H1 (cell line): Measurements from ENCODE around the gene QSER1. TPM values are rescaled to one million over a fixed set of nuclear protein-coding genes. Genes with fewer than 3 reads are reported as not detected.

ENCODE experiments used
- CTCF ChIA-PET: fragments of 300-600 bp; sonication (Branson Sonifier 250); formaldehyde crosslinking; loops from one replicate; lab custom pipeline; 2021; ENCODE audit not compliant: partially characterized antibody; lab: Charles Lee
- POLR2A ChIA-PET: fragments of 300-600 bp; sonication (Branson Sonifier 250); formaldehyde crosslinking; loops from one replicate; lab custom pipeline; 2021; ENCODE audit warnings: inconsistent platforms; ENCODE audit not compliant: partially characterized antibody; lab: Charles Lee
- DNase-seq, 2 experiments: peaks; one replicate each; pipeline versions ENCODE4 v3.0.0 to v3.0.0-alpha.2; 2010 to 2022; ENCODE audit warnings: low spot score in 2 of 2, low read depth in 1 of 2, mixed read lengths in 1 of 2
- FAIRE-seq: peaks from 2 replicates; lab custom pipeline; 2011; peaks lifted over from hg19 to GRCh38; lab: Jason Lieb, UNC
- H2AFZ ChIP-seq: 2 replicates; pipeline ENCODE4 v1.8.1; 2012; ENCODE audit warnings: low read length, inconsistent platforms
- H2AK5ac ChIP-seq: 2 replicates; pipeline ENCODE4 v1.6.1; 2013; ENCODE audit warnings: low read depth, low read length
- H2BK120ac ChIP-seq: replicated peaks from 2 replicates; pipeline ENCODE3; 2013; ENCODE audit warnings: low read depth, low read length, inconsistent platforms
- H2BK12ac ChIP-seq: 2 replicates; pipeline ENCODE4 v1.6.1; 2013; ENCODE audit warnings: low read depth, low read length
- H2BK15ac ChIP-seq: 2 replicates; pipeline ENCODE4 v1.6.1; 2013; ENCODE audit warnings: low read length
- H2BK20ac ChIP-seq: 2 replicates; pipeline ENCODE4 v1.6.1; 2013; ENCODE audit warnings: low read length
- H2BK5ac ChIP-seq: 2 replicates; pipeline ENCODE4 v1.6.1; 2013; ENCODE audit warnings: low read depth, low read length
- H3K14ac ChIP-seq: 2 replicates; pipeline ENCODE4 v1.6.1; 2013; ENCODE audit warnings: inconsistent platforms; ENCODE audit not compliant: insufficient read length
- H3K18ac ChIP-seq: 2 replicates; pipeline ENCODE4 v1.6.1; 2013; ENCODE audit warnings: low read length; ENCODE audit errors: extremely low read depth
- H3K23ac ChIP-seq: 2 replicates; pipeline ENCODE4 v1.6.1; 2013; ENCODE audit warnings: inconsistent platforms; ENCODE audit not compliant: insufficient read length
- H3K23me2 ChIP-seq: 2 replicates; pipeline ENCODE4 v1.6.1; 2013; ENCODE audit warnings: low read depth, low read length
- H3K27ac ChIP-seq: 2 replicates; pipeline ENCODE4 v1.6.1; 2011; ENCODE audit warnings: low read depth, low read length, inconsistent platforms
- H3K27me3 ChIP-seq, 4 experiments: replicated peaks in 1 of 4; 1 replicate in 1 of 4; 2 replicates in 3 of 4; pipeline versions ENCODE4 v1.6.1 to v1.8.1; 2011 to 2013; ENCODE audit warnings: low read length in 3 of 4, mild to moderate bottlenecking in 3 of 4, inconsistent platforms in 2 of 4, mixed read lengths in 2 of 4, moderate library complexity in 1 of 4; ENCODE audit not compliant: control insufficient read depth in 3 of 4, insufficient read depth in 3 of 4; ENCODE audit errors: extremely low read depth in 1 of 4
- H3K36me3 ChIP-seq, 4 experiments: 2 replicates each; pipeline versions ENCODE4 v1.6.1 to v1.8.1; 2011 to 2013; ENCODE audit warnings: mild to moderate bottlenecking in 4 of 4, low read length in 3 of 4, moderate library complexity in 2 of 4, control low read depth in 1 of 4, inconsistent platforms in 1 of 4; ENCODE audit not compliant: insufficient read depth in 4 of 4, control insufficient read depth in 2 of 4
- H3K4ac ChIP-seq: replicated peaks from 2 replicates; pipeline ENCODE3; 2013; ENCODE audit warnings: low read length, low read depth, mixed read lengths, inconsistent platforms; ENCODE audit not compliant: insufficient read length
- H3K4me1 ChIP-seq, 4 experiments: replicated peaks in 1 of 4; 1 replicate in 1 of 4; 2 replicates in 3 of 4; pipeline versions ENCODE4 v1.6.1 to v1.8.1; 2011 to 2013; ENCODE audit warnings: low read length in 3 of 4, inconsistent platforms in 2 of 4, mixed read lengths in 1 of 4; ENCODE audit not compliant: insufficient read depth in 4 of 4, control insufficient read depth in 3 of 4
- H3K4me2 ChIP-seq, 2 experiments: 2 replicates each; pipeline versions ENCODE4 v1.6.1 to v1.8.1; 2011 to 2013; ENCODE audit warnings: low read depth in 2 of 2, low read length in 2 of 2, control low read depth in 1 of 2, inconsistent platforms in 1 of 2, mild to moderate bottlenecking in 1 of 2; ENCODE audit not compliant: insufficient read depth in 1 of 2
- H3K4me3 ChIP-seq, 4 experiments: fragments of 200-600, 300-600 bp in 1 of 4; sonication (generic), shearing (Covaris generic), sonication (Bioruptor Twin) in 1 of 4; 2 replicates each; pipeline versions ENCODE4 v1.5.1 to v1.8.1; 2011 to 2016; ENCODE audit warnings: low read length in 4 of 4, low read depth in 3 of 4, control low read depth in 2 of 4, inconsistent platforms in 2 of 4, mild to moderate bottlenecking in 2 of 4, mixed read lengths in 1 of 4, moderate library complexity in 1 of 4; ENCODE audit not compliant: insufficient read depth in 2 of 4; ENCODE audit errors: extremely low read depth in 1 of 4
- H3K56ac ChIP-seq: replicated peaks from 2 replicates; pipeline ENCODE3; 2013; ENCODE audit warnings: low read depth, mild to moderate bottlenecking, mixed read lengths, low read length, inconsistent platforms; ENCODE audit not compliant: insufficient read length
- H3K79me1 ChIP-seq: 2 replicates; pipeline ENCODE4 v1.6.1; 2013; ENCODE audit warnings: low read depth, low read length, control low read depth
- H3K79me2 ChIP-seq, 2 experiments: 2 replicates each; pipeline versions ENCODE4 v1.6.1 to v1.8.1; 2012 to 2013; ENCODE audit warnings: low read length in 2 of 2, mild to moderate bottlenecking in 2 of 2, inconsistent platforms in 1 of 2; ENCODE audit not compliant: insufficient read depth in 2 of 2, control insufficient read depth in 1 of 2
- H3K9ac ChIP-seq, 4 experiments: replicated peaks in 1 of 4; 1 replicate in 1 of 4; 2 replicates in 3 of 4; pipeline versions ENCODE4 v1.6.1 to v1.8.1; 2011 to 2013; ENCODE audit warnings: low read depth in 3 of 4, low read length in 3 of 4, control low read depth in 2 of 4, mild to moderate bottlenecking in 2 of 4, moderate library complexity in 2 of 4, inconsistent platforms in 1 of 4; ENCODE audit errors: extremely low read depth in 1 of 4
- H3K9me3 ChIP-seq, 2 experiments: 2 replicates each; pipeline versions ENCODE4 v1.6.1 to v1.8.1; 2012 to 2013; ENCODE audit warnings: mild to moderate bottlenecking in 2 of 2, moderate library complexity in 2 of 2, control low read depth in 1 of 2, inconsistent platforms in 1 of 2, low read depth in 1 of 2, low read length in 1 of 2, mixed read lengths in 1 of 2; ENCODE audit not compliant: insufficient read depth in 2 of 2
- H4K20me1 ChIP-seq, 2 experiments: replicated peaks in 1 of 2; 2 replicates each; pipeline versions ENCODE3 to v1.8.1; 2011 to 2013; ENCODE audit warnings: inconsistent platforms in 2 of 2, low read length in 2 of 2, mild to moderate bottlenecking in 1 of 2; ENCODE audit not compliant: insufficient read depth in 2 of 2, control insufficient read depth in 1 of 2
- H4K5ac ChIP-seq: 2 replicates; pipeline ENCODE4 v1.6.1; 2013; ENCODE audit warnings: low read length, low read depth, mixed read lengths, inconsistent platforms; ENCODE audit not compliant: insufficient read length
- H4K8ac ChIP-seq: 2 replicates; pipeline ENCODE4 v1.8.0; 2013; ENCODE audit warnings: mild to moderate bottlenecking, moderate library complexity, low read length, inconsistent platforms; ENCODE audit not compliant: insufficient read depth; ENCODE audit errors: extremely low read depth
- H4K91ac ChIP-seq: replicated peaks from 2 replicates; pipeline ENCODE3; 2013; ENCODE audit warnings: low read length, mixed read lengths, inconsistent platforms; ENCODE audit not compliant: insufficient read length
- ASH2L ChIP-seq: fragments of 200-600, 300-600 bp; sonication (generic); IDR thresholded peaks from one replicate; pipeline ENCODE4 v1.7.1; 2017; ENCODE audit warnings: low read length
- CTBP2 ChIP-seq: IDR thresholded peaks from 2 replicates; pipeline ENCODE4 v1.7.0; 2011; ENCODE audit warnings: borderline replicate concordance, mild to moderate bottlenecking, moderate library complexity, mixed read lengths, low read length; ENCODE audit not compliant: insufficient read depth, insufficient read length
- FOSL1 ChIP-seq: IDR thresholded peaks from 2 replicates; pipeline ENCODE4 v1.6.1; 2011; ENCODE audit warnings: mild to moderate bottlenecking, low read depth, low read length, moderate library complexity; ENCODE audit not compliant: insufficient read depth
- KDM1A ChIP-seq: fragments of 200-600, 300-600 bp; sonication (generic); IDR thresholded peaks from 2 replicates; pipeline ENCODE4 v1.7.1; 2016; ENCODE audit warnings: mild to moderate bottlenecking, low read length, borderline replicate concordance
- MAX ChIP-seq: IDR thresholded peaks from 2 replicates; pipeline ENCODE4 v1.6.1; 2012; ENCODE audit warnings: inconsistent platforms
- SIX5 ChIP-seq: IDR thresholded peaks from 2 replicates; pipeline ENCODE4 v1.6.1; 2011; ENCODE audit warnings: mild to moderate bottlenecking, low read depth, low read length
- TAF7 ChIP-seq: optimal IDR thresholded peaks from 2 replicates; pipeline ENCODE3; 2011; ENCODE audit warnings: low read depth, mild to moderate bottlenecking, inconsistent platforms, low read length, moderate library complexity, borderline replicate concordance
- polyA plus RNA-seq, 7 experiments: library from polyadenylated mRNA; depleted of rRNA in 3 of 7; stranded (reverse) in 5 of 7; unstranded in 2 of 7; fragments of >200 nt in 5 of 7; fragments of 200-250 nt in 2 of 7; gene quantifications; 1 replicate in 5 of 7; 2 replicates in 1 of 7; 4 replicates in 1 of 7; pipeline versions ENCODE4 v1.2.1 to v1.2.3, GENCODE V29; 2011 to 2013; ENCODE audit warnings: missing spikeins in 2 of 7, mixed read lengths in 2 of 7
- total RNA-seq: library from RNA; stranded (reverse); fragmentation: NEBNext Ultra II Directional; extraction: Animal tissue kit (Norgen Biotek cat#: 25700); gene quantifications from 2 replicates; pipeline ENCODE4 v1.2.1, GENCODE V29; 2021

Gene QSER1
- total and polyA plus RNA-seq, 2 of the 8 experiments (the other 6 are each of a cell fraction or from before 2014, with no cell fraction given): 29.3 to 117 TPM

- no peak overlapping the region for H3K56ac ChIP-seq
- peak overlapping the region; percentile 75 for H4K91ac ChIP-seq
- H3K27ac ChIP-seq: no peak overlapping the region
- no peak overlapping the region for H2AFZ ChIP-seq
- H2BK120ac ChIP-seq: peak overlapping the region; percentile 29
- no peak overlapping the region; the same call in 1 of the 2 replicates for H2BK12ac ChIP-seq
- peaks cover 0 to 4% (median 0%) of the 10 kb centered on the region in 4 experiments; a peak in 1 of 8 replicates for H3K36me3 ChIP-seq
- peaks cover 9 to 10% of the 10 kb centered on the region in 2 experiments for H3K9me3 ChIP-seq
- H3K4me1 ChIP-seq: peaks cover 0 to 13% (median 6%) of the 10 kb centered on the region in 4 experiments; a peak in 6 of 7 replicates
- H3K79me2 ChIP-seq: peaks cover 0 to 5% of the 10 kb centered on the region in 2 experiments; a peak in 3 of 4 replicates
- no peaks in the 10 kb centered on the region for H3K79me1 ChIP-seq
- H2AK5ac ChIP-seq: no peak overlapping the region
- 0 out of 2 replicates have a peak overlapping the region, but pooled peaks have one; percentile 9 for H3K18ac ChIP-seq
- no peak overlapping the region for H3K23ac ChIP-seq
- no peak for DNase-seq
- H3K27me3 ChIP-seq: no peaks in the 10 kb centered on the region
- no peak overlapping the region for H2BK15ac ChIP-seq
- H3K4me3 ChIP-seq: no peak overlapping the region
- H3K14ac ChIP-seq: no peak overlapping the region
- H3K4me2 ChIP-seq: no peak overlapping the region
- CTCF ChIA-PET: interaction anchor here (4.0 kb wide), 1 partner anchor 11 kb away, joined by 19 read pairs; no protein-coding TSS in a partner anchor
- no peak overlapping the region for H4K8ac ChIP-seq
- POLR2A ChIA-PET: interaction anchor here (0.6 kb wide), 1 partner anchor 11 kb away, joined by 3 read pairs; no protein-coding TSS in a partner anchor
- H3K9ac ChIP-seq: no peak overlapping the region
- H4K5ac ChIP-seq: no peak overlapping the region
- FAIRE-seq: no peak
- peak overlapping the region; percentile 73 for H3K4ac ChIP-seq
- TF ChIP-seq TAF7: no peak
- no peak for TF ChIP-seq SIX5
- no peak for TF ChIP-seq FOSL1
- no peak for TF ChIP-seq MAX
- no peak for TF ChIP-seq CTBP2
- TF ChIP-seq KDM1A: no peak
- TF ChIP-seq ASH2L: no peak
- no peak overlapping the region; the same call in 1 of the 2 replicates for H2BK5ac ChIP-seq
- peak overlapping the region; percentile 13; the same call in 1 of the 2 replicates for H2BK20ac ChIP-seq
- H3K23me2 ChIP-seq: no peaks in the 10 kb centered on the region
- H4K20me1 ChIP-seq: no peaks in the 10 kb centered on the region
These were observed 3.8 kb upstream of the QSER1 start for GRCh38 chr11:32888805-32889204.
